ENCODE results near the gene RBM28.

Gene RBM28

GRCh38 chr7:128381161-128381821, 37.6 kb upstream of the RBM28 start:
- H3K4me3 ChIP-seq (ENCODE audit: low read depth, low read length): no peak overlapping the region
- in situ Hi-C loops (cut with HindIII; ENCODE audit: low sequenced_read_pairs): no loop called here
- TF ChIP-seq CTCF (IDR thresholded peaks at IDR 0.05; ENCODE audit: low read depth, low read length): peak; percentile 70
- no peak for DNase-seq (ENCODE audit: low read depth, low spot score)

GRCh38 chr7:128380483-128381106, 36.9 kb upstream of the RBM28 start:
- in situ Hi-C loops (cut with HindIII; ENCODE audit: low sequenced_read_pairs): no loop called here

GRCh38 chr7:128379900-128380479, 36.3 kb upstream of the RBM28 start:
- no peak overlapping the region for H3K4me3 ChIP-seq (ENCODE audit: low read depth, low read length)
- in situ Hi-C loops (cut with HindIII; ENCODE audit: low sequenced_read_pairs): no loop called here
- no peak for TF ChIP-seq CTCF (IDR thresholded peaks at IDR 0.05; ENCODE audit: low read depth, low read length)

More at GRCh38 chr7:128380483-128381106, 36.9 kb upstream of the RBM28 start:
- no peak overlapping the region for H3K4me3 ChIP-seq (ENCODE audit: low read depth, low read length)
- no peak for DNase-seq (ENCODE audit: low read depth, low spot score)
- no peak for TF ChIP-seq CTCF (IDR thresholded peaks at IDR 0.05; ENCODE audit: low read depth, low read length)

GRCh38 chr7:128378637-128379036, 34.9 kb upstream of the RBM28 start:
- TF ChIP-seq CTCF (IDR thresholded peaks at IDR 0.05; ENCODE audit: low read depth, low read length): no peak
- DNase-seq (ENCODE audit: low read depth, low spot score): no peak
- H3K4me3 ChIP-seq (ENCODE audit: low read depth, low read length): no peak overlapping the region
- in situ Hi-C loops (cut with HindIII; ENCODE audit: low sequenced_read_pairs): no loop called here

More at GRCh38 chr7:128379900-128380479, 36.3 kb upstream of the RBM28 start:
- DNase-seq (ENCODE audit: low read depth, low spot score): no peak

- DNase-seq (ENCODE audit: low read depth, low spot score): no peak
- no peak for TF ChIP-seq CTCF (IDR thresholded peaks at IDR 0.05; ENCODE audit: low read depth, low read length)
- in situ Hi-C loops (cut with HindIII; ENCODE audit: low sequenced_read_pairs): no loop called here
- no peak overlapping the region for H3K4me3 ChIP-seq (ENCODE audit: low read depth, low read length)
Measured at GRCh38 chr7:128376077-128376476, 32.4 kb upstream of the RBM28 start.

- in situ Hi-C loops (cut with HindIII; ENCODE audit: low sequenced_read_pairs): no loop called here
- DNase-seq (ENCODE audit: low read depth, low spot score): no peak
Measured at GRCh38 chr7:128374041-128374440, 30.3 kb upstream of the RBM28 start.

More at GRCh38 chr7:128374041-128374440, 30.3 kb upstream of the RBM28 start:
- TF ChIP-seq CTCF (IDR thresholded peaks at IDR 0.05; ENCODE audit: low read depth, low read length): no peak
- no peak overlapping the region for H3K4me3 ChIP-seq (ENCODE audit: low read depth, low read length)
